ENCODE data around the gene SLC26A6.

SLC26A6 gene

GRCh38 chr3:48592519-48593087 is 42.7 kb downstream of the SLC26A6 start:
- H3K4me1 ChIP-seq (ENCODE audit: control insufficient read depth, insufficient read depth, low read length) = peaks cover 20% of the 10 kb centered on the region
- 93 to 95% methylated on average over 21 of the region's 21 CpGs for WGBS, 2 experiments

GRCh38 chr3:48591886-48592518 is 43.3 kb downstream of the SLC26A6 start:
- Histone ChIP-seq H3K4me3 (ENCODE audit: insufficient read depth, low read depth, low read length) (no peak overlapping the region), H3K9me3 (ENCODE audit: control insufficient read depth, low read length) (no peaks in the 10 kb centered on the region), H3K4me1 (ENCODE audit: control insufficient read depth, insufficient read depth, low read length) (peaks cover 20% of the 10 kb centered on the region), H3K27ac (ENCODE audit: insufficient read depth, low read depth, low read length, poor library complexity, severe bottlenecking) (no peak overlapping the region), H3K27me3 (ENCODE audit: control insufficient read depth, insufficient read depth, low read length, poor library complexity, severe bottlenecking) (peaks cover 18% of the 10 kb centered on the region), H3K36me3 (ENCODE audit: control insufficient read depth, insufficient read depth, low read length) (no peaks in the 10 kb centered on the region)
- WGBS, 2 experiments = 95% methylated on average over 22 of the region's 22 CpGs

More at GRCh38 chr3:48592519-48593087, 42.7 kb downstream of the SLC26A6 start:
- no peaks in the 10 kb centered on the region for H3K9me3 ChIP-seq (ENCODE audit: control insufficient read depth, low read length)
- H3K27ac ChIP-seq (ENCODE audit: insufficient read depth, low read depth, low read length, poor library complexity, severe bottlenecking) = no peak overlapping the region
- no peak overlapping the region for H3K4me3 ChIP-seq (ENCODE audit: insufficient read depth, low read depth, low read length)
- H3K27me3 ChIP-seq (ENCODE audit: control insufficient read depth, insufficient read depth, low read length, poor library complexity, severe bottlenecking) = peaks cover 18% of the 10 kb centered on the region
- no peaks in the 10 kb centered on the region for H3K36me3 ChIP-seq (ENCODE audit: control insufficient read depth, insufficient read depth, low read length)

GRCh38 chr3:48591436-48591835 is 43.8 kb downstream of the SLC26A6 start:
- WGBS, 2 experiments = 93 to 96% methylated on average over 14 of the region's 14 CpGs
- Histone ChIP-seq H3K4me1 (ENCODE audit: control insufficient read depth, insufficient read depth, low read length) (peaks cover 20% of the 10 kb centered on the region), H3K27me3 (ENCODE audit: control insufficient read depth, insufficient read depth, low read length, poor library complexity, severe bottlenecking) (peaks cover 18% of the 10 kb centered on the region), H3K27ac (ENCODE audit: insufficient read depth, low read depth, low read length, poor library complexity, severe bottlenecking) (no peak overlapping the region), H3K4me3 (ENCODE audit: insufficient read depth, low read depth, low read length) (no peak overlapping the region), H3K36me3 (ENCODE audit: control insufficient read depth, insufficient read depth, low read length) (no peaks in the 10 kb centered on the region), H3K9me3 (ENCODE audit: control insufficient read depth, low read length) (no peaks in the 10 kb centered on the region)

- Histone ChIP-seq H3K9me3 (ENCODE audit: control insufficient read depth, low read length) (no peaks in the 10 kb centered on the region), H3K27ac (ENCODE audit: insufficient read depth, low read depth, low read length, poor library complexity, severe bottlenecking) (no peak overlapping the region), H3K4me3 (ENCODE audit: insufficient read depth, low read depth, low read length) (no peak overlapping the region), H3K36me3 (ENCODE audit: control insufficient read depth, insufficient read depth, low read length) (no peaks in the 10 kb centered on the region), H3K4me1 (ENCODE audit: control insufficient read depth, insufficient read depth, low read length) (no peaks in the 10 kb centered on the region), H3K27me3 (ENCODE audit: control insufficient read depth, insufficient read depth, low read length, poor library complexity, severe bottlenecking) (no peaks in the 10 kb centered on the region)
- 90 to 91% methylated on average over 15 of the region's 15 CpGs for WGBS, 2 experiments
These were observed 47.0 kb downstream of the SLC26A6 start for GRCh38 chr3:48588230-48588629.

GRCh38 chr3:48587686-48588085 is 47.6 kb downstream of the SLC26A6 start:
- Histone ChIP-seq H3K36me3 (ENCODE audit: control insufficient read depth, insufficient read depth, low read length) (no peaks in the 10 kb centered on the region), H3K4me3 (ENCODE audit: insufficient read depth, low read depth, low read length) (no peak overlapping the region), H3K9me3 (ENCODE audit: control insufficient read depth, low read length) (no peaks in the 10 kb centered on the region), H3K27ac (ENCODE audit: insufficient read depth, low read depth, low read length, poor library complexity, severe bottlenecking) (no peak overlapping the region), H3K27me3 (ENCODE audit: control insufficient read depth, insufficient read depth, low read length, poor library complexity, severe bottlenecking) (no peaks in the 10 kb centered on the region), H3K4me1 (ENCODE audit: control insufficient read depth, insufficient read depth, low read length) (no peaks in the 10 kb centered on the region)
- whole genome bisulfite sequencing, 2 experiments = 94% methylated on average over 11 of the region's 11 CpGs

GRCh38 chr3:48585411-48585810 is 49.9 kb downstream of the SLC26A6 start:
- Histone ChIP-seq H3K27ac (ENCODE audit: insufficient read depth, low read depth, low read length, poor library complexity, severe bottlenecking) (no peak overlapping the region), H3K4me1 (ENCODE audit: control insufficient read depth, insufficient read depth, low read length) (no peaks in the 10 kb centered on the region), H3K9me3 (ENCODE audit: control insufficient read depth, low read length) (no peaks in the 10 kb centered on the region), H3K27me3 (ENCODE audit: control insufficient read depth, insufficient read depth, low read length, poor library complexity, severe bottlenecking) (no peaks in the 10 kb centered on the region), H3K36me3 (ENCODE audit: control insufficient read depth, insufficient read depth, low read length) (no peaks in the 10 kb centered on the region), H3K4me3 (ENCODE audit: insufficient read depth, low read depth, low read length) (no peak overlapping the region)
- 93 to 94% methylated on average over 8 of the region's 8 CpGs for WGBS, 2 experiments

GRCh38 chr3:48584836-48585235 is 50.4 kb downstream of the SLC26A6 start:
- no peaks in the 10 kb centered on the region for H3K27me3 ChIP-seq (ENCODE audit: control insufficient read depth, insufficient read depth, low read length, poor library complexity, severe bottlenecking)
- H3K4me1 ChIP-seq (ENCODE audit: control insufficient read depth, insufficient read depth, low read length) = no peaks in the 10 kb centered on the region
- H3K4me3 ChIP-seq (ENCODE audit: insufficient read depth, low read depth, low read length) = no peak overlapping the region
- no peaks in the 10 kb centered on the region for H3K9me3 ChIP-seq (ENCODE audit: control insufficient read depth, low read length)
- H3K36me3 ChIP-seq (ENCODE audit: control insufficient read depth, insufficient read depth, low read length) = no peaks in the 10 kb centered on the region
- no peak overlapping the region for H3K27ac ChIP-seq (ENCODE audit: insufficient read depth, low read depth, low read length, poor library complexity, severe bottlenecking)
- 93 to 94% methylated on average over 9 of the region's 9 CpGs for whole genome bisulfite sequencing, 2 experiments

GRCh38 chr3:48581621-48582481 is 53.4 kb downstream of the SLC26A6 start:
- Histone ChIP-seq H3K4me3 (ENCODE audit: insufficient read depth, low read depth, low read length) (no peak overlapping the region), H3K36me3 (ENCODE audit: control insufficient read depth, insufficient read depth, low read length) (no peaks in the 10 kb centered on the region), H3K27me3 (ENCODE audit: control insufficient read depth, insufficient read depth, low read length, poor library complexity, severe bottlenecking) (no peaks in the 10 kb centered on the region), H3K4me1 (ENCODE audit: control insufficient read depth, insufficient read depth, low read length) (no peaks in the 10 kb centered on the region), H3K27ac (ENCODE audit: insufficient read depth, low read depth, low read length, poor library complexity, severe bottlenecking) (no peak overlapping the region), H3K9me3 (ENCODE audit: control insufficient read depth, low read length) (no peaks in the 10 kb centered on the region)
- WGBS, 2 experiments = 91 to 93% methylated on average over 14 of the region's 14 CpGs

GRCh38 chr3:48576647-48577046 is 58.6 kb downstream of the SLC26A6 start:
- no peak overlapping the region for H3K4me3 ChIP-seq (ENCODE audit: insufficient read depth, low read depth, low read length)
- no peaks in the 10 kb centered on the region for H3K4me1 ChIP-seq (ENCODE audit: control insufficient read depth, insufficient read depth, low read length)
- H3K36me3 ChIP-seq (ENCODE audit: control insufficient read depth, insufficient read depth, low read length) = no peaks in the 10 kb centered on the region
- no peak overlapping the region for H3K27ac ChIP-seq (ENCODE audit: insufficient read depth, low read depth, low read length, poor library complexity, severe bottlenecking)
- H3K27me3 ChIP-seq (ENCODE audit: control insufficient read depth, insufficient read depth, low read length, poor library complexity, severe bottlenecking) = no peaks in the 10 kb centered on the region
- H3K9me3 ChIP-seq (ENCODE audit: control insufficient read depth, low read length) = no peaks in the 10 kb centered on the region
- 91 to 94% methylated on average over 4 of the region's 4 CpGs for whole genome bisulfite sequencing, 2 experiments

Measured in ectodermal cell (in vitro differentiated cells).